Left ventricle myocardium inferior (tissue), 1 donor: Measurements from ENCODE around the gene PET100. TPM values are rescaled to one million over a fixed set of nuclear protein-coding genes. Genes with fewer than 3 reads are reported as not detected.

Source experiments
- DNase-seq: peaks from one replicate; pipeline ENCODE4 v3.0.0-alpha.2; 2020
- H3K27ac ChIP-seq: fragments of 200-600 bp; replicated peaks from 2 replicates; pipeline ENCODE4 v1.8.0; 2021
- H3K27me3 ChIP-seq: fragments of 200-600 bp; 2 replicates; pipeline ENCODE4 v1.8.0; 2021; ENCODE audit warnings: low read depth
- H3K36me3 ChIP-seq: fragments of 200-600 bp; 2 replicates; pipeline ENCODE4 v1.8.0; 2021
- H3K4me1 ChIP-seq: fragments of 200-600 bp; 2 replicates; pipeline ENCODE4 v1.8.0; 2021
- H3K4me3 ChIP-seq: fragments of 200-600 bp; 2 replicates; pipeline ENCODE4 v1.8.0; 2021; ENCODE audit warnings: mild to moderate bottlenecking, moderate library complexity
- H3K9me3 ChIP-seq: fragments of 200-600 bp; replicated peaks from 2 replicates; pipeline ENCODE4 v1.8.0; 2021
- intact Hi-C: fragments of 100-400 bp; cut with micrococcal nuclease; formaldehyde crosslinking; loops from one replicate; pipeline ENCODE4 v1.11.0; 2022
- total RNA-seq: library from RNA; stranded (reverse); fragmentation: NEBNext Ultra II Directional; extraction: Animal tissue kit (Norgen Biotek cat#: 25700); gene quantifications from one replicate; pipeline ENCODE4 v1.2.1, GENCODE V29; 2021
- TF ChIP-seq, protein P1 (sequence below): fragments of 200-600 bp; IDR thresholded peaks from 2 replicates; pipeline ENCODE4 v1.8.0; 2021; ENCODE audit warnings: antibody characterized with exemption, mild to moderate bottlenecking, borderline replicate concordance
- donor health status: DM: no; HTN: yes; CAD: no; lungs with severe emphysema.

The PET100 gene
- total RNA-seq, 1 donor from 2014 or later, result 197 TPM

DNA sequence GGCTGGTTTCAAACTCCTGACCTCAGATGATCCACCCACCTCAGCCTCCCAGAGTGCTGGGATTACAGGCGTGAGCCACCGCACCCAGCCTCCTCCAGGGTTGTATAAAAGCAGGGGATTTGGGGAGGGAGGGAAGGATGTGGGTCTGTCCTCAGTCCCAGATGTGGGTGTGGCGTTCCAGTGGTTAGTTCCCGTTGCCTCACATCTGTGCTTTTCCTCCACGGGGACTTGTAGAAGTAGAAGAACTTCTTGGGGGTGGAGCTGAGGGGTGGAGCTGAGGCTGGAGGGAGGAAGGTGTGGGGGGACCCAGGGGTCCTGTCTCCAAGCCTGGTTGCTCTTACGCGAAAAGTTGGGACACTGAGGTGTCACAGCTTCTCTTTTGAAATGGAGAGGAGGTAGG lies 46.8 kb downstream of the PET100 start:
- TF ChIP-seq, protein P1, sequence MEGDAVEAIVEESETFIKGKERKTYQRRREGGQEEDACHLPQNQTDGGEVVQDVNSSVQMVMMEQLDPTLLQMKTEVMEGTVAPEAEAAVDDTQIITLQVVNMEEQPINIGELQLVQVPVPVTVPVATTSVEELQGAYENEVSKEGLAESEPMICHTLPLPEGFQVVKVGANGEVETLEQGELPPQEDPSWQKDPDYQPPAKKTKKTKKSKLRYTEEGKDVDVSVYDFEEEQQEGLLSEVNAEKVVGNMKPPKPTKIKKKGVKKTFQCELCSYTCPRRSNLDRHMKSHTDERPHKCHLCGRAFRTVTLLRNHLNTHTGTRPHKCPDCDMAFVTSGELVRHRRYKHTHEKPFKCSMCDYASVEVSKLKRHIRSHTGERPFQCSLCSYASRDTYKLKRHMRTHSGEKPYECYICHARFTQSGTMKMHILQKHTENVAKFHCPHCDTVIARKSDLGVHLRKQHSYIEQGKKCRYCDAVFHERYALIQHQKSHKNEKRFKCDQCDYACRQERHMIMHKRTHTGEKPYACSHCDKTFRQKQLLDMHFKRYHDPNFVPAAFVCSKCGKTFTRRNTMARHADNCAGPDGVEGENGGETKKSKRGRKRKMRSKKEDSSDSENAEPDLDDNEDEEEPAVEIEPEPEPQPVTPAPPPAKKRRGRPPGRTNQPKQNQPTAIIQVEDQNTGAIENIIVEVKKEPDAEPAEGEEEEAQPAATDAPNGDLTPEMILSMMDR, result no peak
- Histone ChIP-seq H3K27ac (no peak overlapping the region), H3K4me3 (no peak overlapping the region), H3K9me3 (peaks cover 8% of the 10 kb centered on the region), H3K4me1 (peaks cover 11% of the 10 kb centered on the region), H3K27me3 (peaks cover 64% of the 10 kb centered on the region), H3K36me3 (no peaks in the 10 kb centered on the region)
- intact Hi-C loops, result no loop called here
- DNase-seq, result no peak

DNA sequence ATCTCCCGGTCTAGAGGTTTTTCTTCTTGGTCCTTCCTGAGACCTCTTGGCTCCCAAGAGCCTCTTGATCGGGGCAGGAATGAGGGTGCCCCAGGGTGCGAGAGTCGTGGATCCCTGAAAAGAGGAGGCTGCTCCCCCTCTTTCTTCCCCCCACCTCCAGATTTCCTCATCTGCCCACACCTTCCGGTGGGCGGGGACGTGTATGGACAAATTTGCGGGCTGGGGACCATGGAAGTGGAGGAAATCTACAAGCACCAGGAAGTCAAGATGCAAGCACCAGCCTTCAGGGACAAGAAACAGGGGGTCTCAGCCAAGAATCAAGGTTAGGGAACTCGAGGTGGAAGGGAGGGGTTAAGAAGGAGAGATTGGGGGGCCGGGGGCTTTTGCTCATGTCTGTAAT lies 47.3 kb downstream of the PET100 start, which contains the start of gene MCEMP1:
Gene MCEMP1 (plus strand): TSS at position 237 of the 400 bp plus-strand sequence. CDS start 31 bp downstream, at position 268.
- H3K36me3 ChIP-seq, result no peaks in the 10 kb centered on the region
- TF ChIP-seq, protein P1, result no peak
- H3K27me3 ChIP-seq, result peaks cover 59% of the 10 kb centered on the region
- no peak within 1 kb of the TSS for H3K27ac ChIP-seq
- peaks cover 16% of the 10 kb centered on the region for H3K4me1 ChIP-seq
- intact Hi-C loops, result no loop called here
- H3K9me3 ChIP-seq, result peaks cover 8% of the 10 kb centered on the region
- H3K4me3 ChIP-seq, result no peak within 1 kb of the TSS
- DNase-seq, result no peak

DNA sequence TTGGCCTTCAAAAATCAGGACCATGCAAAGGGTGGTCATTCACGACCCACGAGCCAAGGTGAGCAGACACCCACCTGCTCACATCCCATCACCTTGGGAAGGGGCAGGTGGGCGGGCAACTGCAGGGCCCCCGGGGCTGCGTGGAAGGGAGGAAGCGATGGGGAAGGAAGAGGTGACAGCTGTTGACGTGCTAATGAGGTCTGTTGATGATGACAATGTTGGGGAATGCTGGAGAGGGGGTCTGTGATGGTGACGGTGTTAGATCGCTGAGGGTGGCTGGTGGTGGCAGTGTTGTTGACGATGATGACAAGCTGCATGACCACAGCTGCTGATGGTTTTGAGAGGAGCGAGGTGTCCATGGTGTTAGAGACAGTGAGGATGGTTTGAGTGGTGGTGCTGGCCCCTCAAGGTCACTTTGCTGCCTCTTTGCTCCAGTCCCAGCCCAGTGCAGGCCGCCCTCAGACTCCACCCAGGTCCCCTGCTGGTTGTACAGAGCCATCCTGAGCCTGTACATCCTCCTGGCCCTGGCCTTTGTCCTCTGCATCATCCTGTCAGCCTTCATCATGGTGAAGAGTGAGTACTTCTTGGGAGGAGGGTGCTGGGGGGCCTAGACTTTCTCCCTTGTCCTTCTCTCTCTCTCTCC lies 48.2 kb downstream of the PET100 start:
- Histone ChIP-seq H3K4me1 (peaks cover 21% of the 10 kb centered on the region), H3K27ac (no peak overlapping the region), H3K27me3 (peaks cover 49% of the 10 kb centered on the region), H3K36me3 (peaks cover 6% of the 10 kb centered on the region), H3K4me3 (no peak overlapping the region), H3K9me3 (peaks cover 8% of the 10 kb centered on the region)
- intact Hi-C loops, result no loop called here
- TF ChIP-seq, protein P1, result no peak
- DNase-seq, result no peak

DNA sequence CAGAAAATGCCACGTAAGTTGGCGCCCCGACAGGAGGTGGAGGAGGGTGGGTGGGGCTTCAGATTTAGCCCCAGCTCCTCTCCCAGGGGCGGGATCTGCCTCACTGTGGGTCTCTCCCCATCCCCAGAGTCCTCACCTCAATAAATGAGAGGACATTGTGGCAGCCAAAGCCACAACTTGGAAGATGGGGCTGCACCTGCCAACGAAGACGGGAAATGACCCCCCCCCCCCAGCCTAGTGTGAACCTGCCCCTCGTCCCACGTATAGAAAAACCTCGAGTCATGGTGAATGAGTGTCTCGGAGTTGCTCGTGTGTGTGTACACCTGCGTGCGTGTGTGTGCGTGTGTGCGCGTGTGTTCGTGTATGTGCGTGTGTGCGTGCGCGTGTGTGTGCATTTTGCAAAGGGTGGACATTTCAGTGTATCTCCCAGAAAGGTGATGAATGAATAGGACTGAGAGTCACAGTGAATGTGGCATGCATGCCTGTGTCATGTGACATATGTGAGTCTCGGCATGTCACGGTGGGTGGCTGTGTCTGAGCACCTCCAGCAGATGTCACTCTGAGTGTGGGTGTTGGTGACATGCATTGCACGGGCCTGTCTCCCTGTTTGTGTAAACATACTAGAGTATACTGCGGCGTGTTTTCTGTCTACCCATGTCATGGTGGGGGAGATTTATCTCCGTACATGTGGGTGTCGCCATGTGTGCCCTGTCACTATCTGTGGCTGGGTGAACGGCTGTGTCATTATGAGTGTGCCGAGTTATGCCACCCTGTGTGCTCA lies 49.6 kb downstream of the PET100 start:
- TF ChIP-seq, protein P1, result no peak
- Histone ChIP-seq H3K27me3 (peaks cover 44% of the 10 kb centered on the region), H3K4me3 (no peak overlapping the region), H3K9me3 (peaks cover under 1% of the 10 kb centered on the region), H3K27ac (no peak overlapping the region), H3K36me3 (peaks cover 19% of the 10 kb centered on the region), H3K4me1 (peaks cover 21% of the 10 kb centered on the region)
- intact Hi-C loops, result no loop called here
- no peak for DNase-seq

DNA sequence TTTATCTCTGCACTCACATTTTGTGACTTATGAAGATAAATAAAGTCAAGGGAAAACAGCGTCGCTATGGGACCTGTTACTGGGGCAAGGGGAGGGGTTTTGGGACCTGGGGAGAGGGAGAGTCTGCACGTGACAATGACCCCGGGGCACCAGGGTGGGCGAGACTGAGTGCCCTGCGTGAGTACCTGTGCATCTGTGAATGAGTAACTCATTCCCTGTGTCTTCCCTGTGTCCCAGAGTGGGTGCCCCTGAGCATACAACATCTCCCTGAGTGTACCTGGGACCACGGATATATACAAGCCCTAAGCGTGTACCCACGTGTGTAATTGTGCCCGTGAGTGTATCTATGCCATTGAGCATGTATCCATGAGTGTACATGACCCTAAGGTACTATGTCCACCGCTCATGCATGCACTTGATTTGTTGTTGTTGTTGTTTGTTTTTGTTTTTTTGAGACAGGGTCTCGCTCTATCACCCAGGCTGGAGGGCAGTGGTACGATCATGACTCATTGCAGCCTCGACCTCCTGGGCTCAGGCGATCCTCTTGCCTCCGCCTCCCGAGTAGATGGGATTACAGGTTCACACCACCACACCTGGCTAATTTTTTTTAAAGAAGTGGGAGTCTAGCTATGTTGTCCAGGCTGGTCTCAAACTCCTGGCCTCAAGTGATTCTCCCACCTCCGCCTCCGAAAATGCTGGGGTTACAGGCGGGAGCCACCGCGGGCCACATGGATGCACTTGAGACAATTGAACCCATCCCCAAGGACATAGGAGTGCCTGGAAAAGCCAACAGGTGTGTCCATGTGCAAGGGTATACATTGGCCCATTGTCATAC lies 50.4 kb downstream of the PET100 start:
- TF ChIP-seq, protein P1, result no peak
- H3K4me3 ChIP-seq, result peak overlapping the region; percentile 97
- H3K36me3 ChIP-seq, result peaks cover 19% of the 10 kb centered on the region
- H3K9me3 ChIP-seq, result no peaks in the 10 kb centered on the region
- peaks cover 21% of the 10 kb centered on the region for H3K4me1 ChIP-seq
- no peak for DNase-seq
- peaks cover 44% of the 10 kb centered on the region for H3K27me3 ChIP-seq
- no peak overlapping the region for H3K27ac ChIP-seq
- intact Hi-C loops, result no loop called here
